HG03159 (cell line): ENCODE data around the gene PHAF1.

Experiments used
- ATAC-seq: cut with Tn5 transposase; IDR thresholded peaks from one replicate; pipeline ENCODE4 v1.9.1; 2021; ENCODE audit warnings: mild to moderate bottlenecking, moderate library complexity; ENCODE audit not compliant: unreplicated experiment

PHAF1 gene

GRCh38 chr16:67192781-67193361 is 83.1 kb downstream of the PHAF1 start:
- ATAC-seq = no peak

DNA sequence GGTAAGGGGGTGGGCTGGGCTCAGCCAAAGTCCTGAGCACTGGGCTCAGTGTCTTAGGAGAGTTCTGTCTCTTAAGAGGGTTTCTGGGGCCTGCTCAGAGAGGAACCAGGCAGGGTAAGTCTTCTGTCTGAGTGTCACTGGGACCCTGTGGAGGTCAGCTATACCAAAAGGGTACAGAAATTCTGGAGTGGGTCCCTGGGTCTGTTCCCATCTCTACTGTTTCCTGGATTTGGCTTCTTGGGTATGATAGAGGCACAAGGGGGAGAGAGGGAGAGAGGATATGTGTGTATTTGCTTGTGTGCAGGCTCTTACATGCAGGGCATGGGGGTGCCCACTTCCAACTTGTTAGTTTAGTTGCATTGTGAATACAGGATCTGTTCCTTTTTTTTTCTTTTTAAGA is 83.8 kb downstream of the PHAF1 start:
- no peak for ATAC-seq

DNA sequence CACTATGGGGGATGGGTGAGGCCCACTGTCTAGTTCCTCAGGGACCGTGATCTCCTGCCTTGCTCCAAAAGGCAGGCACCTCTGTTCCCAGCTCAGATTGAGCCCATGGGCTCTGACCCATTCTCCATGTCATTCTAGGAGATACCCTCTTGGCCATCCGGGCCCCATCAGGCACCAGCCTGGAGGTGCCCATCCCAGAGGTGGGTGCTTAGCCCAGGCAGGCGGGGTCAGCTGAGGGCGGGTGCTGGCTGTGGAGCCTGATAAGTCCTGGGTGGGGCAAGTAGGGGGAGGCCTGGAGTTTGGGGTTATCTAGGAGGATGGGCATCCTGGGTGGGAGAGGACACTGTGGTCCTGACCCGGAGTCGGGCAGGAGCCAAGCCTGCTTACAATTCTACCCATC is 84.5 kb downstream of the PHAF1 start:
- no peak for ATAC-seq

- no peak for ATAC-seq
Observed at GRCh38 chr16:67195676-67196075, 85.9 kb downstream of the PHAF1 start.

DNA sequence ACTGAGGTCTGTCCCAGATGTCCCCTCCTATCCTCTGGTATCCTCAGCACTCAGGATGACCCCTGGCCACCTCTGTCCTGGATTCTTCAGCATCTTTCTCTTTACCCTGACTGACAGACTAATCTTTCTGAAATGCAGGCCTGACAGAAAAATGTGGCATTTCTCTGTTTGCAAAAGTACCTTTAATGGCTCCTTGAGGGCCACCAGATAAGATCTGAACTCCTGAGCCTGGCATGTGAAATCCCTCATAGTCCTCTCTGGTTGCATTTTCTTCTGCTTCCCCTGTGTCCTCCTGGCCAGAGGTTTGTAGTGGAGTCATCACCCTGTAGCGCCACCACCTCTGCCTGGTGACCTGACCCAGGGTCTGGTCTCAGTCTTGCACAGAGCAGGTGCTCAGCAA is 87.1 kb downstream of the PHAF1 start:
- ATAC-seq = no peak

- no peak for ATAC-seq
Observed at GRCh38 chr16:67197704-67198103, 88.0 kb downstream of the PHAF1 start.
